ENCODE measurements around the gene ZDHHC23. TPM values are rescaled to one million over a fixed set of nuclear protein-coding genes. Genes with fewer than 3 reads are reported as not detected.

ZDHHC23 gene
- total and polyA plus RNA-seq, 2 experiments from 2014 or later = 1.9 to 8.5 TPM

- Histone ChIP-seq H2AFZ (no peak overlapping the region), H3K4me3 (no peak overlapping the region), H3K79me2 (no peaks in the 10 kb centered on the region), H3K27ac (no peak overlapping the region), H3K27me3 (no peaks in the 10 kb centered on the region), H3K4me2 (no peak overlapping the region), H4K20me1 (ENCODE audit: insufficient read depth, poor library complexity, severe bottlenecking) (no peaks in the 10 kb centered on the region), H3K36me3 (replicated peaks; ENCODE audit: insufficient read depth, low read depth) (no peaks in the 10 kb centered on the region), H3K9me3 (ENCODE audit: low read depth) (no peaks in the 10 kb centered on the region), H3K9me2 (replicated peaks; ENCODE audit: insufficient read depth) (no peaks in the 10 kb centered on the region), H3K4me1 (ENCODE audit: insufficient read depth) (no peaks in the 10 kb centered on the region)
- WGBS (ENCODE audit: low lambda C conversion rate, missing lambda C conversion rate) = 94% methylated on average over 8 of the region's 8 CpGs
- TF ChIP-seq CTCF (IDR thresholded peaks at IDR 0.05; ENCODE audit: poor library complexity) (no peak), EZH2 (IDR thresholded peaks at IDR 0.05; ENCODE audit: borderline replicate concordance) (no peak), EZH2phosphoT487 (IDR thresholded peaks at IDR 0.05; ENCODE audit: low read depth, severe bottlenecking, unreplicated experiment) (no peak)
- DNase-seq (ENCODE audit: low spot score) = no peak
Measured at GRCh38 chr3:113954091-113954685, 6.4 kb downstream of the ZDHHC23 start.

GRCh38 chr3:113963879-113964278 lies 16.1 kb downstream of the ZDHHC23 start:
- no peak overlapping the region for H3K4me2 ChIP-seq
- H3K27me3 ChIP-seq = no peaks in the 10 kb centered on the region
- WGBS (ENCODE audit: low lambda C conversion rate, missing lambda C conversion rate) = 91% methylated on average over 3 of the region's 3 CpGs
- H3K9me2 ChIP-seq (replicated peaks; ENCODE audit: insufficient read depth) = no peaks in the 10 kb centered on the region
- no peak for DNase-seq (ENCODE audit: low spot score)
- no peaks in the 10 kb centered on the region for H3K9me3 ChIP-seq (ENCODE audit: low read depth)
- TF ChIP-seq EZH2phosphoT487 (IDR thresholded peaks at IDR 0.05; ENCODE audit: low read depth, severe bottlenecking, unreplicated experiment) (no peak), EZH2 (IDR thresholded peaks at IDR 0.05; ENCODE audit: borderline replicate concordance) (no peak), CTCF (IDR thresholded peaks at IDR 0.05; ENCODE audit: poor library complexity) (no peak)
- no peak overlapping the region for H3K27ac ChIP-seq
- no peaks in the 10 kb centered on the region for H4K20me1 ChIP-seq (ENCODE audit: insufficient read depth, poor library complexity, severe bottlenecking)
- no peaks in the 10 kb centered on the region for H3K4me1 ChIP-seq (ENCODE audit: insufficient read depth)
- no peaks in the 10 kb centered on the region for H3K79me2 ChIP-seq
- no peak overlapping the region for H3K4me3 ChIP-seq
- no peaks in the 10 kb centered on the region for H3K36me3 ChIP-seq (replicated peaks; ENCODE audit: insufficient read depth, low read depth)
- H2AFZ ChIP-seq = no peak overlapping the region

GRCh38 chr3:113966172-113966571 lies 18.4 kb downstream of the ZDHHC23 start:
- no peaks in the 10 kb centered on the region for H3K79me2 ChIP-seq
- H3K27ac ChIP-seq = no peak overlapping the region
- H4K20me1 ChIP-seq (ENCODE audit: insufficient read depth, poor library complexity, severe bottlenecking) = no peaks in the 10 kb centered on the region
- no peaks in the 10 kb centered on the region for H3K4me1 ChIP-seq (ENCODE audit: insufficient read depth)
- DNase-seq (ENCODE audit: low spot score) = no peak
- H3K27me3 ChIP-seq = no peaks in the 10 kb centered on the region
- H2AFZ ChIP-seq = no peak overlapping the region
- no peaks in the 10 kb centered on the region for H3K9me3 ChIP-seq (ENCODE audit: low read depth)
- H3K4me3 ChIP-seq = no peak overlapping the region
- no peak overlapping the region for H3K4me2 ChIP-seq
- no peaks in the 10 kb centered on the region for H3K36me3 ChIP-seq (replicated peaks; ENCODE audit: insufficient read depth, low read depth)
- 43% methylated on average over 2 of the region's 2 CpGs for WGBS (ENCODE audit: low lambda C conversion rate, missing lambda C conversion rate)
- TF ChIP-seq EZH2phosphoT487 (IDR thresholded peaks at IDR 0.05; ENCODE audit: low read depth, severe bottlenecking, unreplicated experiment) (no peak), EZH2 (IDR thresholded peaks at IDR 0.05; ENCODE audit: borderline replicate concordance) (no peak), CTCF (IDR thresholded peaks at IDR 0.05; ENCODE audit: poor library complexity) (no peak)
- H3K9me2 ChIP-seq (replicated peaks; ENCODE audit: insufficient read depth) = no peaks in the 10 kb centered on the region

Data from hepatocyte (in vitro differentiated cells).